Astrocyte (in vitro differentiated cells and primary cell): ENCODE data around the gene PRKAR2B.

ENCODE experiments used
- CTCF ChIP-seq: IDR thresholded peaks from 2 replicates; pipeline ENCODE4 v1.5.1; 2011; ENCODE audit warnings: low read depth, mild to moderate bottlenecking, inconsistent platforms, low read length, moderate library complexity; ENCODE audit not compliant: insufficient read depth
- EZH2 ChIP-seq: IDR thresholded peaks from 2 replicates; pipeline ENCODE4 v1.6.1; 2012; ENCODE audit warnings: mild to moderate bottlenecking, low read length, inconsistent platforms; ENCODE audit not compliant: insufficient read depth

GRCh38 chr7:107119376-107120105 is 75.0 kb downstream of the PRKAR2B start:
- no peak for TF ChIP-seq EZH2
- no peak for TF ChIP-seq CTCF
